GM12892 (cell line): ENCODE measurements around the gene PTGES3L. TPM values are rescaled to one million over a fixed set of nuclear protein-coding genes. Genes with fewer than 3 reads are reported as not detected.

ENCODE experiments used
- DNase-seq: peaks from one replicate; pipeline ENCODE4 v3.0.0; 2011; ENCODE audit not compliant: insufficient read length
- FAIRE-seq: peaks from 2 replicates; lab custom pipeline; 2011; peaks lifted over from hg19 to GRCh38; lab: Jason Lieb, UNC
- POLR2A ChIP-seq: IDR thresholded peaks from 2 replicates; pipeline ENCODE4 v1.6.1; 2011; ENCODE audit warnings: low read depth, low read length, control low read depth
- POLR2AphosphoS5 ChIP-seq: IDR thresholded peaks from 2 replicates; pipeline ENCODE4 v1.6.1; 2011; ENCODE audit warnings: low read depth, low read length, control low read depth
- TAF1 ChIP-seq: IDR thresholded peaks from 2 replicates; pipeline ENCODE4 v1.6.1; 2011; ENCODE audit warnings: low read depth, mild to moderate bottlenecking, control low read depth, low read length, borderline replicate concordance
- polyA plus RNA-seq: library from polyadenylated mRNA; unstranded; fragments of >200 nt; gene quantifications from one replicate; pipeline ENCODE4 v1.2.1, GENCODE V29; 2012; ENCODE audit warnings: missing spikeins, inconsistent platforms; ENCODE audit not compliant: missing spikeins

Gene PTGES3L
- polyA plus RNA-seq: 9.1 TPM

DNA sequence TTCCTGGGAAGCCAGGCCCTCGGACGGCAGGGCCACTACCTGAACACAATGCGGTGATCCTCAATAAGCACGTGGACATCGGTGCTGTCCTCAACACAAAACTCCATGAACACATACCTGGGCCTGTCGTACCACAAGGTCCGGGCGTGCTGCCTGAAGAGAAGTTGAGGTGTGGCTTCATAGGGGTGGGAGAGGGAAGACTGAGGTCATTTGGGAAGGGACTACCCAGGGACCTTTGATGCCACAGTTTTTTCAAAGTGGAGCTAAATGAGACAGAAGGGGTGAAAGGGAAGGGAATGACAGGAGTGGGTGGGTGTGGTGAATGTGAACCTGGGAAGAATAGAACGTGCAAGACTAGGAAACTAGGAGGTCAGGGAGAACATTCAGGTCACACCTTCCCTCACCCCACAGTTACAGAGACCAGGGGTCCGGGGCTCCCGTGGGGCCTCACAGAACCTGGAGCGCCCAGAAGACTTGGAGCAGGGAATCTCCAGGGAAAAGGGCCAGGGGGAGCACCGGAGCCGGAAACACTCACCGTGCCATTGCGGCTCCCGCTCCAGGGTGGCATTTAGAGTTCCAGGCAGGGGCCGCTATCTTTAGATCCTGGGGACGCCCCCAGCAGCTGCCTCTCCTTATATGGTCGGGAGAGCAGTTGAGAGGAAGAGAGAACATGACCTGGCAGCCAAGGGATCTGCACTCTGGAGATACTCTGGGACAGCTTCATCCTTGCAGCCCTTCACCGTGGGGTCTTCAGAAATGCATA, at the start of gene PTGES3L:
PTGES3L (minus strand) TSS at position 570 of the 763 bp plus-strand sequence; CDS start at position 543, 27 bp downstream.
- no peak for TF ChIP-seq POLR2A
- no peak for TF ChIP-seq TAF1
- TF ChIP-seq POLR2AphosphoS5: no peak
- DNase-seq: peak; percentile 45
- no peak for FAIRE-seq

DNA sequence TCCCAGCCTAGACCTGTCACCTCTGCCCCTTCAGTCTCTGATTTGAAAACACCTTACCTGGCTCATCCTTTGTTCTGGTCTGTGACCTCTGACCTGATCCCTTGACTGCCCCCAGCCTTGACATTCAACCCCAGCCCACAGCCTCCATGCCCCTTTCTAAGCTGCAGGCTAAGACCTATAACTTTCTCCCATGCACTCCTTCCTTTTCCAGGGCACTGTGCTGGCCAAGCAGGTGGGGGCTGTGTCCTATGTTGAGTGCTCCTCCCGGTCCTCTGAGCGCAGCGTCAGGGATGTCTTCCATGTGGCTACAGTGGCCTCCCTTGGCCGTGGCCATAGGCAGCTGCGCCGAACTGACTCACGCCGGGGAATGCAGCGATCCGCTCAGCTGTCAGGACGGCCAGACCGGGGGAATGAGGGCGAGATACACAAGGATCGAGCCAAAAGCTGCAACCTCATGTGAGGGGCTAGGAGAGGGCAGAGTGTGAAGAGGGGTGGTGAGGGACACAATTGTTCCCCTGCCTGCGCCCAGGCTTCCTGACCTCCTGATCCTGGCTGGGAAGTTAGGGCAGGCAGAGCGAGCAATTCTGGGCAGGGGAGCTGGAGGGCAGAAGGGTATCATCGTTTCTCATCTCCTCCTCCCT, 48.5 kb upstream of the PTGES3L start:
- no peak for FAIRE-seq
- TF ChIP-seq TAF1 (no peak), POLR2AphosphoS5 (no peak), POLR2A (no peak)
- no peak for DNase-seq

- FAIRE-seq: no peak
Observed at GRCh38 chr17:43027091-43028032, 47.5 kb upstream of the PTGES3L start.

GRCh38 chr17:43026595-43026994, 46.7 kb upstream of the PTGES3L start:
- DNase-seq: no peak
- FAIRE-seq: no peak
- TF ChIP-seq TAF1 (no peak), POLR2AphosphoS5 (no peak), POLR2A (no peak)

More at GRCh38 chr17:43027091-43028032, 47.5 kb upstream of the PTGES3L start:
- no peak for DNase-seq
- TF ChIP-seq POLR2AphosphoS5 (no peak), POLR2A (no peak), TAF1 (no peak)

- no peak for FAIRE-seq
- TF ChIP-seq POLR2A (no peak), TAF1 (no peak), POLR2AphosphoS5 (no peak)
- no peak for DNase-seq
Observed at GRCh38 chr17:43025766-43026537, 46.1 kb upstream of the PTGES3L start.

- TF ChIP-seq POLR2A: no peak
- no peak for TF ChIP-seq TAF1
- no peak for TF ChIP-seq POLR2AphosphoS5
- FAIRE-seq (no peak), DNase-seq (no peak)
Observed at GRCh38 chr17:43025290-43025657, 45.4 kb upstream of the PTGES3L start.

DNA sequence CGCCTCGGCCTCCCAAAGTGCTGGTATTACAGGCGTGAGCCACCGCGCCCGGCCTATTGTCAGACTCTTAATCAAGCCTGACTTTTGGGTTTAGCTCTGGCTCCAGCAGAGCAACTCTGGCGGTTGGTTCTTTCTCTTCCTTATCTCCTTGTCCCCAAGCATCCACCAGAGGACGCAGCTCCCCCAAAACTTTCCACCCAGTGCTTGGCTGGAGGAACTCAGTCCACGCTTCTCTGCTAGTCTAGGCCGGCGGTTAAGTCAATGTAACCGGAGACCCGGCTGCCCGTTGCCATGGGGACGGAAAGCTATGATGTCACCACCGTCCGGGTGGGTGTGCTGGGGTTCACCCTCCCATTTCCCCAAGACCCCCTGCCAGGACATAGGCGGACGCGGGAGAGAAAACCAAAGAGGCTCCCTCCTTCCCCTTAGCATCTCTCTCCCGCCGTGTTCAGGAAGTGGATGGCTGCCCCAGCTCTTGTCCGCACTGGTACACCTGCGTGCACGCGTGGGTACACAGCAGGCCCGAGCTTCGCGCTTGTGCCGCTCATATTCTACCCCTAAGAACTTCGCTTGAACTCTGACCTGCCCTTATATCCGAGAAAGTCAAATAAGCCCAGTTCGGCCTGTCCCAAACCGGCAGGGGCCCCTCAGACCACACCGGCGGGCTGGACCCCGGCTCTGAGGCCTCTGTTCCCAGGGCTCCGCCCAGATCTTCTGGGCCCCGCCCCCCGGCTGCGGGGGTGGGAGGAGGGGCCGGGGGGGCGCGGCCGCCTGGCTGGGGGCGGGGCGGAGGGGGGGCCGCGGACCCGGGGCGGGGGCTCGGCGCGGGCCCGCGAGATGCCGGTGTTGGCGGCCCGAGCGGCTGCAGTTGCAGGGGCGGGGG, 44.8 kb upstream of the PTGES3L start, which contains the start of gene RND2:
RND2 (plus strand) TSS at position 825 of the 883 bp plus-strand sequence. CDS start 117 bp downstream, outside the sequence.
- FAIRE-seq (peak; percentile 88), DNase-seq (peak; percentile 89)
- TF ChIP-seq POLR2A (no peak), TAF1 (no peak), POLR2AphosphoS5 (no peak)

GRCh38 chr17:43021741-43022512, 42.0 kb upstream of the PTGES3L start, which contains the start of gene VAT1:
Gene VAT1, minus strand, starts transcription at chr17:43022385. Its CDS starts 63 bp downstream, at chr17:43022322.
- TF ChIP-seq POLR2A (no peak), TAF1 (no peak), POLR2AphosphoS5 (no peak)
- DNase-seq (peak; percentile 75), FAIRE-seq (peak; percentile 96)

GRCh38 chr17:43020789-43021740, 41.2 kb upstream of the PTGES3L start:
- no peak for FAIRE-seq
- peak; percentile 37 for DNase-seq
- TF ChIP-seq TAF1 (no peak), POLR2AphosphoS5 (no peak), POLR2A (no peak)
